ENCODE measurements around the gene XXYLT1.

XXYLT1 gene

GRCh38 chr3:195182470-195182795 is 88.5 kb downstream of the XXYLT1 start:
- no peak for DNase-seq

GRCh38 chr3:195181741-195182469 is 89.1 kb downstream of the XXYLT1 start:
- DNase-seq: no peak

GRCh38 chr3:195181113-195181498 is 89.9 kb downstream of the XXYLT1 start:
- DNase-seq: no peak

DNA sequence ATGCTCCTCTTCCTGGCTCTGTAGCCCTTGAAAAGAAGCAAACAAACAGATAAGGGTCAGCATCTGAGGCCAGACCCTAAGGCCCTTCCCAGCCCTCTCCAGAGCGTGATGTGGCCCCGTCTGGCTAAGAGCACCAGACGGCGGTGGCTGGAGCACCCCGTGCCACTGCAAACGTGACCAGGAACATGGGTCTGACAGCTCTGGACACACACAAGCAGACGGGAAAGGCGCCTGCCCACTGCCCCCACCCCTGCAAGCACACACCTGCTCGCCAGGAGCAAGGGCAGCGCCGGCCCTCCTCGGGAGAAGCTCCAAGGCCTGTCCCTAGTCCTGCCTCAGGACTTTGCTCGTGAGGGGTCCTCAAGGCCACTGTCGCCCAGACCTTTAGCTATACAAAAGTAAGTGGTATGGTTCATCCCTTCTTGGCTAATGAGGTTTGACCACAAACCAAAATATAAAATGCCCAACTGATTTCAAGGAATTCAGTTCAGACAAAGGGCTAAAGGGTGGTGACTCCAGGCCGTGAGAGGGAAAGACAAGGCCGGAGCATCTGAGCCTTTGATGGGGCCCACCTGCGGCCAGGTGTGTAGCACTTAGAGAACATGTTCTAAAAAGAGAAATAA is 90.4 kb downstream of the XXYLT1 start:
- DNase-seq: no peak

- no peak for DNase-seq
These were observed 91.0 kb downstream of the XXYLT1 start for GRCh38 chr3:195179776-195180489.

DNA sequence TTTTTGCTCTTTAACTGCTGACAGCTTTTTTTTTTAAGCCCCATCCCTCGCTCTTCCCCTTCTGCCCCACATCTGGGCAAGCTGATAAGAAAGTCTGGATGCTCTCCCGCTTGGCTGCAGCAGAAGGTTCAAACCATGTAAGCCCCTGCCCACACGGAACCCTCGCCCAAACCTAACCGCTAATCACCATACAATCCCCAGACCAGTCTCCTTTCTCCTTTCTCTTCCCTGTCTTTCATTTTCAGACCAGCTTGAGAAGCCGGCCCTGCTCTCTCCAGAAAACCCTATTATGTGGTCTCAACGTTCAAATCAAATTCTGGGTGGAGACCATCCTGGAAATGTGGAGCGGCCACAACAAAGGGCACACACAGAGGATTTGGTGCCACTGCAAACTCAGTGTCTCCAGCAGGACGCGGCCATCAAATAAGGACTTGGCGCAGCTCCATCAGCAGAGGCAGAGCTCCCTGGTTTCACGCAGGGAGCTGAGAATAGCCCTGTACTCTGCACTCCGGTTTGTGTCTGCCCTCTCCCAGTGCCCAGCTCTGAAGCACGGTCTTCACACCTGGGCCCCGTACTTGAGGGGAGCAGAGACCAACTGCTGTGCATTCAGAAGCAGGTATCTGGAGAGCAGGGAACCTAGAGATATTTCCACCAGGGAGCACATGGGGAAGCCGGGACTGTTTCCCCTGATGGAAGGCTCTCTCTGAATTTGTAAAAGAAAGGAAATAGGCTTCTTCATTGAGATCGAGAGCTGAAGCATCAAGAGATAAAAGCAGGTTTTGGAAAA is 92.6 kb downstream of the XXYLT1 start:
- no peak for DNase-seq

DNA sequence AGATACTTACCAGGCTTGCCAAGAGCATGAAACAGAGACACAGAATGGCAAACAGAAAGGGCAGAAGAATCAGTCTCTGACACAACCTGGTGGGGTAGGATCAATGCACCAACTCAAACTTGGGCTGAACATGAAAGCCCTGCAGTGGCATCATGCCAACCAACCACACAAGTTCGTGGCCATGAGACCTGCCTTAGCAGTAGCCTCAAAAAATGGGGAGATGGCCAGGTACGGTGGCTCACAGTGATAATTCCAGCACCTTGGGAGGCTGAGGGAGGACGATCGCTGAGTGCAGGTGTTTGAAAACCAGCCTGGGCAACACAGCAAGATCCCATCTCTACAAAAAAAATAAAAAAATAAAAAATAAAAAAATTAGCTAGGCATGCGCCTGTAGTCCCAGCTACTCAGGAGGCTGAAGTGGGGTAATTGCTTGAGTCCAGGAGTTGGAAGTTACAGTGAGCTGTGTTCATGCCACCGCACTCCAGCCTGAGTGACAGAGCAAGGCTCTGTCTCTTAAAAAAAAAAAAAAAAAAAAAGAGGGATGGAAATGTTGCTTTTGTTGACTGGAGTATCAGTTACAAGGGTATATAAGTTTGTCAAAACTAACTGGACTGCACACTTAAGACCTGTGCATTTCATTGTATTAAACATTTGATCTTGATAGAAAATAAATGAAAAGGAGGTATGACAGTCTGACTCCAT is 93.4 kb downstream of the XXYLT1 start:
- no peak for DNase-seq

GRCh38 chr3:195176776-195177175 is 94.2 kb downstream of the XXYLT1 start:
- no peak for DNase-seq

- no peak for DNase-seq
These were observed 95.3 kb downstream of the XXYLT1 start for GRCh38 chr3:195175476-195176337.

GRCh38 chr3:195175076-195175475 is 95.9 kb downstream of the XXYLT1 start:
- DNase-seq: no peak

DNA sequence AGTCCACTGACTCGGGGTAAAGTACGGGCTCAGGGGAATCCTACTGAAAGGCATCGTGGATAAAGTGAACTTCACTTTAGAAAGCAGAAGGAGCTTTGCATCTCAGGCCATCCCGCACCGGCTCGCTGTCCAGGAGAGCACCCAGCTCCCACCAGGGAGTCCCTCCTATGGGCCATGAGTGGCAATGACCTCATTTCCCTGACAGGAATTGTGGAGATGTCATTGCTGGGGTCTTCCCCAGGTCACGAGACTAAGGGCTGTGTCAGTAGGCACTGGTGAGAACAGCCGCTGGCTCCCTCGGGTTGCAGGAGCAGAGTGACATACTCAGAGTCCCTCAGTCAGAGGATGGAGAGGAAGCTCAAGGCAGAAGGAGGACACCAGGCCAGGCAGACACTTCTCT is 97.3 kb downstream of the XXYLT1 start:
- DNase-seq: no peak

DNA sequence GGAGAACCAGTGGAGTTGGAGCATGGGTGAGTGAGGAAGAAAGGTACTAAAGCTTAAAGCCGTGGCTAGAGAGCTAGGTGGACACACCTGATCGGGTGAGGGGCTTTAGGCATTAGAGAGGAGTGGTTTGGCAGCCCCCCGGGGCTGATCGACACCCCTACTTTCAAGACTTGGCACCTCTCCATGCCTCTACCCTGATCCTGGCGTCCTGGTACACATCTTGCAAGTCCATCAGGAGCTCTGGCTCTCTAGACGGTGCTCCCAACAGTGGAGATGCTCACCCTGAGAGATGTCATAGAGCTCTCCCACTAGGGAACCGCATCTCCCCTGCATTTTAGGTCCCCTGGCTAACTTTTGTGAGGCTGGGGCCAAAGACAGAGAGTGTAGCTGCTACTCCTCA is 98.1 kb downstream of the XXYLT1 start:
- no peak for DNase-seq

DNA sequence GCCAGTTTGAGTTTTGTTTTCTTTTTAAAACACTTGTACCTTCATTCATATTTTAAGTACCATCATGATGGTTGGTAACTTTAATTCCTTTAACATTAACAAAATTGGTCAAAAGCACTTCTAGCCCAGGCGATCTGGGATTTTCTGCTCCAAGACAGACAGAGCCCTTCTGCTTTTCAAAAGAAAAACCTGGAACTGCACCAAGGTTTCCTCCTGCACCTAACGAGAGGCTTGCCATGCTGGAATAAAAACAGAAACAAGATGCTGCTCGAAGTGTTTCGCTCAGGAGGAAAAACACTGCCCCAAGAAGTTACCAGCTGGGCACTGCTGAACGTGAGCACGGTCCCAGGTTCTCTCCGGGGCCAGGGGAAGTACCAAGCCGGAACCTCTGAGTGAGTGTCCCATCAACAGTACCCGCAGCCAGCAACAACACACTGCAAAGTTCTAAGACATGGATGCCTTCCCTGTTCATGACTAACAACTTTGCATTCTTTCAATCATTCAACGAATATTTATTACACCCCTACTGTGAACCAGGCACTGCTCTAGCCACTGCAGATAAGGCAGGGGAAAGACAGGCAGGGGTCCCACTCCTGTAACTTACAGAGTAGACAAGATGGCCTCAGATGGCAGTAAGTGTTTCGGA is 98.8 kb downstream of the XXYLT1 start:
- DNase-seq: no peak

DNA sequence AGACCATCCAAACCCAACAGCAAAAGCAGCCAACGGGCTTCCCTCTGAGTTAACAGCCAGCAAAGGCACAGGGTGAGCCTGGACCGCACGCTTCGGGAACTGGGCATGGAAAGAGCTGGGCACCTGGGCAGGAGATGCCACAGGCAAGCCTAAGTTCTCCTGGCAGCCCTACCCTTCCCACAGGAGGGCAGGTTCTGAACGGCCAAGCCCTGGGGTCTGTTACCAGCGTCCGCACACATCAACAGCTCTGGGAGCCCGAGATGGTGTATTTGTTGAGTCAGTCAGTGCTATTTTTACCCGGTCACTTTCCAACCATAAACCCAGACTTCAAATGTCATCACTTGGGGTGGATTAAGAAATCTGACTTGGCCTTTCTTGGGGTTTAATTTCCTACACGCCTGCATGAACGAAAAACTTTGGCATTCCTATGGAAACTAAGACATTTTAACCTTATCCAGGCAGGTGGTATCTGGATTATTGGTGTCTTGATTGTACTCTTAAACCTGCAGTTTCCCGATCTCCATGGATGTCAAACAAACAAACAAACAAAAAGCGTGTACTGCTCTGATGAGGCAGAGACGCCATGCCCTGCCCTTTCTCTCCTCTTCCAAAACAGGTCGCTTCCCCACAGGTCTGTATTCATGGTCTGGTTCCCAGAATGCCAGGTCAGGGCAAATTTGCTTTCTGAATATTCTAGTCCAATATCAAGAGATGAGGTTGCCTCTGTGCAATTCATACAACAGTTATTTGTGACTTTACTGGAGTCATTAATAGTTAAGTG is 99.7 kb downstream of the XXYLT1 start:
- no peak for DNase-seq

DNA sequence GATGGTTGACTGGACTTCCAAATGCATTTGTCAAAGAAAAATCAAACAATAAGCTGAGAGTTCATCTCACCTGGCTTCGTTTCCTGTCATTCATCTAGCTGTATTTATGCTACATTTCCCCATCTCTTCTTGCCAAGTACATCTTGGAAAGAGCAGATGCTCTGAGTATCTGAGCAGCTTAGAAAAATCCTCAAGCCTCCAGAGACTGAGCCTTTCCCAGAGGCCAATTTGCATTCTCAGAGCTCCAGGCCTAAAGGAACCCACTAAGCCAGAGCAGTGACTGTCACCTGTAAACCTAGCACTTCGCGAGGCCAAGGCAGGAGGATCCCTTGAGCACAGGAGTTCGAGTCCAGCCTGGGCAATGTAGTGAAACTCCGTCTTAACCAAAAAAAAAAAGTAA is 100.5 kb downstream of the XXYLT1 start:
- no peak for DNase-seq

- DNase-seq: no peak
These were observed 101.8 kb downstream of the XXYLT1 start for GRCh38 chr3:195169011-195169649.

- DNase-seq: no peak
These were observed 102.8 kb downstream of the XXYLT1 start for GRCh38 chr3:195168009-195168762.

DNA sequence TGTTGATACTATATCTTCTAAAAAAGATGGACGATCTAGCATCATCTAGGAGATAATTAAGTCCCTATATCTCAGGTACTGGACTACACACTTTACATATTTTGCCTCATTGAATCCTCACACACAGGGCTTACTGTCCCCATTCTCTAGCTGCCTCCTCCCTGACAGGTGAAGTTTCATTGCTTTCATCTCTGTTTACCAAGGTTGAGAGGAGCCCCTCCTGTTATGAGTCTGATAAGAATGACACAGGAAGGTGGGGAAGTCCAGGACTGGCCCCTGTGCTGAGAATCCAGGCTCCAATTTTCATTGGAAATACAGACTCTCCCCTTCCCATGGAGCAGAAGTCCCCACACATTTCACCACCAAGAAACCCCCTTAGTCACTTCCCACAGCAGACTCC is 105.2 kb downstream of the XXYLT1 start:
- no peak for DNase-seq

DNA sequence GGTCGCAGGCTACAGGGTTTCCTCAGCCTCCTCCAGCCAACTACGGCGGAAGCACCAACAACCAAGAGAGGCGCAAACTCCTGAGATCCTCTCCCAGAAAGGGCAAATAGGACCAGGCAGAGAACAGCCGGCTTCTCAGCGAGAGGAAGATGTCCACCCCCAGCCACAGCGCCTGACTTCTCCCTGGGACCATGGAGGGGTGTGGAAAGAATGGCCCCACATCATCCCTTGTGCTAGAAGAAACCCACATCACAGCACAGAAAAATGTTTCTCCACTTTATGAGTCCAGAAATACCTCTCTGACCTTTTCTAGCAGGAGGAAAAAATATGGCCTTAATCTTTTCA is 105.7 kb downstream of the XXYLT1 start:
- no peak for DNase-seq
